Stimulated activated CD8-positive, alpha-beta memory T cell treated with anti-CD3 and anti-CD28 coated beads, Interleukin-7, amount 100 ng/mL, for 24 hours (primary cell): Measurements from ENCODE around the gene RPL28.
"Not testable (repeated sequence)": the region's sequence is repeated elsewhere in the genome, so short reads cannot be mapped to it uniquely, and the experiment has no call there.

Source experiments
- DNase-seq: peaks from one replicate; pipeline ENCODE4 v3.0.0-alpha.2; 2020; ENCODE audit warnings: low read depth

Gene RPL28

GRCh38 chr19:55392820-55393761 is 7.4 kb downstream of the RPL28 start:
- DNase-seq = no peak

DNA sequence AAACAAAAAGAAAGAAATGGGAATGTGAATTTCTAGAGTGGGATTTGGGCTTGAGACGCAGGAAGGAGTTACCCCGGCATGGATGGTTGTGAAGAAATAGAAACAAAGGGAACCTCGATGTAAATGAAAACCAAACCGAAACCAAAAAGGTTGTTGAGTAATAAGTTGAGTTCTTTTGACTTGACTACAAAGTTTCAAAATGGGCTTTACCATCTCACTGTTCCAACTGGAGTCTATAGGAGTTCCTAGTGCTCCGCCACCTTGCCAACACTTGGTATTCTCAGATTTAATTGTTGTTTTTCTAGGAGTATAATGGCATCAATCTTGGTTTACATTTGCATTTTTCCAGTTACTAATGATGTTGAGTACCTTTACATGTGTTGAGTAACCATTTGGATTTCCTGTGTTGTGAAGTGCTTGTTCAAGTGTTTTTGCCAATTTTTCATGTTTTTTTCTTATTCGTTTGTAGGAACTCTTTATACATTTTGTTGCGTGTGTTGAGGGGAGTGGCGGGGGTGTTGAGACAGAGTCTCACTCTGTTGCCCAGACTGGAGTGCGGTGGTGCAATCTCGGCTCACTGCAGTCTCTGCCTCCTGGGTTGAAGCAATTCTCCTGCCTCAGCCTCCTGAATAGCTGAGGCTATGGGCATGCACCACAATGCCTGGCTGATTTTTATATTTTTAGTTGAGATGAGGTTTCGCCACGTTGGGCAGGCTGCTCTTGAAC is 12.6 kb downstream of the RPL28 start:
- DNase-seq = no peak

- DNase-seq = no peak
Observed at GRCh38 chr19:55400281-55401087, 14.8 kb downstream of the RPL28 start.

DNA sequence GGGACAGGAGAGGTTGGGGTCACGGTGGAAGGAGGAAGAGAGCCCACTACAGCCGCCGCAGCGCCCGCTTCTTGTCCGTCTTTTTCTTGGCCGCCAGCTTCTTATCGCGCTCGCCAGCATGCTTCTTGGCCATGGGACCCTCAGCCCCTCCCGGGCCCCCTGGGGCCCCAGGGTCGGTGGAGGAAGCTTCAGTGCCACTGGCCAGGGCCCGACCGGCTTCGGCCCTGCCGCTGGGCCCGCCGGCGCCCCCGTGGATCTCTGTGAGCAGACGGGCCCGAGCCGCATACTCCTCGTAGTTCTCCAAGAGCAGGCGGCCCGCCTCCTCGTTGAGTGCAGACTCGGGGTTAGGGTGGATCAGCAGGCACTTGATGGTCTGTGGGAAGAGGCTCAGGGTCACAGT is 15.7 kb downstream of the RPL28 start:
- DNase-seq = not testable (repeated sequence)

DNA sequence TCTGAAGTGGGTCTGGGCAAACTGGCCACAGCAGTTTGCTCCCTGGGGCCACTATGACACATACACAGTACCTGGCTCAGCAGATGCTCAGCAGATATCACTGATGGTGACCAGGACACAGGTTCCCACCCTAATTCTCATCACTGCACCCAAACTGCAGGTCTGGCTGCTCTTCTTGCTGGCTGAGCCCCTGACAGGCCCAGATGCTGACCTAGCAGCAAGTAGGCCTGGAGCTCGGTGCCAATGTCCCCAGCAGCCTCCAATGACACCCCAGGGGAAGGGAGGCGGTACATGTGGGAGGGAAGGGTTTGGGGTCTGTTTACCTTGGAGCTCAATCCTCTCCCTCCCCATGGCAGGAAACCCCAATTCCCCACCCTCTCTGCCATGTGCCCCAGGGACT is 16.8 kb downstream of the RPL28 start:
- DNase-seq = no peak

- DNase-seq = no peak
Observed at GRCh38 chr19:55405638-55406037, 19.9 kb downstream of the RPL28 start.

DNA sequence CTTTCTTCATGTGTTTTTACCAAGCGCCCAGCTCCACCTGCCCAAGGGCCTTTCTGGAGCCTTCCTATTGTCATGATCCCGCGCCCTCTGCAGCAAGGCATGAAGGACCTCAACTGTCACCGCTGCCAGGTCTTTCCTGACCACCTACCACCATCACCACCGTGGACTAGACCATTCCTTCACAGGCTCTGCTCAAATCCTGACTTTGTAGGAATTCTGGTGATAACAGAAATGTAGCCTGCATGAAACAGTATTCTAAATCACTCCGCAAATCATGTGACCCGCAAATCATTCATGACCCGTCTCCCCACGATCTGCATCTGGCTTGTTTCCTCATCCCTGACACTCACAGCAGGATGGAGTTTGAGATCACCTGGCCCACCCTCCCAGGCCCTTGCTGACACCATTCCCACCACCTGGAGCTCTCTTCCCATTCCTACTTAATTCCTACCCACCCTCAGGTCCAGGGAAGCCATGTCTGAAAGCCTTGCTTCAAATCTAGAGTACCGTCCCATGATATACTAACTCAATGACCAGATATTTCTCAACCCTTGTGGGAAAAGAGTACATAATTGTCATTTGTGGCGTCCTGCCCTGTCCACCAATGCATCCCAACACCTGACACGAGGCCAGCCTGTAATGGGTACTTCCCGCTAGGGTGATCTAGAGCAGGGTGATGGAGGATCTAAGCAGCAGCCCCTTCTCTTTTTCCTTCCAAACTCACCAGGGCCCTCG is 20.5 kb downstream of the RPL28 start:
- DNase-seq = no peak

DNA sequence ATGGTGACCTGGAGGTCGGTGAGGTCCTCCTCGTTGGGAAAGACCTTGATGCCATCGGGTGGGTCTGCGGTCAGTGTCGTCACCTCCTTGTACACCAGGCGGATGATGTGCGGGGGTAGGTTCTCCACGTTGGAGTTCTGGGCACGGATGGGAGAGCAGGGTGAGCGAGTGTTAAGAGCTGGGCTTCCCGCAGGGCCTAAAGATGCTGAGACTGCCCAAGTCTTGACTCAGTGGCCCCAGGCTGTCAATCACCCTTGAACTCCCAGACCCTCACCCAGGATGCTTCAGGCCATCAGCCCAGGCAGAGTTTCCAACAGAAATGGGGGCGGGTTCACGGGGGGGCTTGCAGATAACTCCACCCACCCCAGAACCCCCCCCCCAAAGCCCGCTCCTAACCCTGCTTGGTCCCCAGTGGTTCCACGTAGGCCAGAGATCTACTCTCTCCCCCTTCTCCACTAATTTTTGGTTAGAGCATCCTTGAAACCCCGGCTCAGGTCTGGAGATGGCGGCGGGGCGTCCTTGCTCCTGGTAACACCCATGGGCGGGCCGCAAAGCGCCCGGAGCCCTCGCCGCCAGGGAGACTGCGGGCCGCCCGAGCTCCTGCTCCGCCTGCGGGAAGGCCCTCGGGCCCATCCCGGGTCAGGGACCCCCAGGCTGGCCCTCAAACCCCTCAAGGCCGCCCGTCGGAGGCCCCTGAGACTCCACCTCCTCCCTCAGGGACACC is 21.3 kb downstream of the RPL28 start:
- no peak for DNase-seq

DNA sequence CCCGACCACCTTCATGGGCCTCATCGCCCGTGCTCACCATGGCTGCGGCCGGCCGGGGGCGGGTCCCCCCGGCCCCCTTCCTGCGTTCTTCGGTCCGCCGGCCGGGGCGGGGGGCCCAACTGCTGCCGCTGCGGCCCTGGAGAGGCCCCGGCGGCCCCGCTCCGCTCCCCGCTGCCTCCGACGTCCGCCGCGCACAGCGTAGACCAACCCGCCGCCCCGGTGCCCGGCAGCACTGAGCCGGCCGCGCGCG is 21.7 kb downstream of the RPL28 start, which contains the start of gene UBE2S:
Gene UBE2S (minus strand): TSS at position 239 of the 250 bp plus-strand sequence. CDS start 199 bp downstream, at position 40.
- DNase-seq = not testable (repeated sequence)

DNA sequence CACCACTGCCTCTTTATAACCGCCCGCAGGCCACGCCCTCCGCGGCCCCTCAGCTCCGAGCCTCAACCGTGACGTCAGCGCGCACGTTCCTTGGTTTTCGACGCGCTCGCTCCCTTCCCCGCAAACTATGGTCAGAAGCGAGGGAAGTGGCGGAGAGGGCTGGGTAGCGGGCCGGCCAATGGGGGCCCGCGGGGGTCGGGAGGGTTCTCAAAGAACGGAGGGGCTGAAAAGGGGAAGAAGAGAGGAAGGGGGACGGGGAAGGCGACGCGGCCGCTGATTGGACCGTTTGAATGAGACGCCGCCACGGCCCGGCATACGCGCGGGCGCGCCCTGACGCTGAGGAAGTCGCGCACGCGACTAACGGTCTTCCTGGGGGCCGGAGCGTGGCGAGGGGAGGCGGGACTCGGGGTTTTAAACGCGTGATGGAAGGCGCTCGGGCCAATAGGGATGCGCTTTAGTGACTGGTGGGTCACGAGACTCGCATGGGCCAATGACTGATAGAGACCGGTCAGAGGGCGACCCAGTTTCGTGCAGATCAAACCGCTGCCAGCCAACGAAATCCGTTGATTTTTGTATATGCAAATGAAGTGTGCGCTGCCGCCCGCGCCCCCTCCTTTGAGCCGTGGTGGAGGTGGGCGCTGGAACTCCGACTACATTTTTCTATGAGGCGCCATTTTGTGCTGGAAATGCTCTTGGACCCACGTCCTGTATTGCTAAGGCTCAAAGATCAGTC is 22.2 kb downstream of the RPL28 start:
- DNase-seq = peak; percentile 93

GRCh38 chr19:55408533-55408872 is 22.8 kb downstream of the RPL28 start:
- DNase-seq = no peak

- not testable (repeated sequence) for DNase-seq
Observed at GRCh38 chr19:55409179-55409578, 23.4 kb downstream of the RPL28 start.

- no peak for DNase-seq
Observed at GRCh38 chr19:55410168-55410567, 24.4 kb downstream of the RPL28 start.

GRCh38 chr19:55418185-55418584 is 32.5 kb downstream of the RPL28 start:
- DNase-seq = no peak

DNA sequence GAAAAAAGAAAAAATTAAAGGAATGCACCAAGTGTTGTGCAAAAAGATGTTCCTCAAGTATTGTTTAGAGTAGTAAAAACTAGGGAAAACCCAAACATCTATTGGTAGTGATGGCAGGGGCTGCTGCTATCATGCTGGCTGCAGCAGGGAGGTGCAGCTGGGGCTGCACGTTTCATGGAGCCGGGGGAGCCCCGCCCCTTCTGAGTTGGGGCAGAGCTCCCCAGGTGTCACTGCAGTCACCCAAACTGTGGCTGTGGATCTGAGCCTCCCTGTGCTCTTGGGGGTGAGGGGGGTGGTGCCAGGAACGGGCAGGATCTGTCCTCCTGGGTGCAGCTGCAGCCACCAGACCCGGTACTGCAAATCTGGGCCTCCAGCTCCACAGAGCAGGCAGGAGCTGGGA is 33.4 kb downstream of the RPL28 start:
- DNase-seq = no peak

DNA sequence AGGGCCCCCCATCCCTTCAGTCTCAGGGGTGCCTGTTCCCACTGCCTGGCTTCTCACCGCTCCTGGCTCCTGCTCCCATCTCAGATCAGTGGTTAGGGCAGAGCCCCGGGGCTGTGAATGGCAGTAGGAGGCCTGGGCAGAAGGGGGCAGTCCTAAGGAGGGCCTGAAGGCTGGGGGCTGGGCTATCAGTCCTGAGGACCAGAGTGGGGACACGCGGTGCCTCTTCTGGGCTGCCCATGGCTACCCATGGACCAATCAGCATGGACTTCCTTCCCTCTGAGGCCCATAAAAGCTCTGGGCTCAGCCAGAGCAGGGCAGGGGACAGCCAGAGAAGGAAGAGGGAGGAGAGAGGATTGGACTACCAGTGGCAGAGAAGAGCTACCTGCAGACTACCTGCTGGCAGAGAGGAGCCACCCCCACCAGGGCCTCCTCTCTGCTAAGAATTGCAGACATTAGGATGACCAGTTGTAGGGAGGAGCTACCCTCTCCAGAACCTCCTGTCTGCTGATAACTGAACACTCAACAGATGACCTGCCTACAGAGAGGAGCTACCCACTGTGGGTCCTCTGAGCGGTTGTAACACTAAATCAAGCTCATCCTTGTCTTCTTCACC is 34.0 kb downstream of the RPL28 start:
- DNase-seq = no peak

DNA sequence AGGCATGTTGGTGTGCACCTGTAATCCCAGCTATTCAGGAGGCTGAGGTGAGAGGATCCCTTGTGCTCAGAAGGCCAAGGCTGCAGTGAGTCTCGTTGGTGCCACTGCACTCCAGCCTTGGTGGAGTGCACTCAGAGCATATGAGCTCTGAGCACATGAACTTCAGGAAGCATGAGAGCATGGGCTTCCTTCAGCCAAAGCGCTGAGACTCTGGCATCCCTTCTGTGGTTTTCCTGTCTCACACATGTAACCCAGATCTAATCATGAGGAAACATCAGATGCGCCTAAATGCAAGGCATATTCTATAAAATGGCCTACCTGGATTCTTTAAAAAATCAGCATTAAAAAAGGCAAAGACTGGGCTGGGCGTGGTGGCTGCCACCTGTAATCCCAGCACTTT is 35.5 kb downstream of the RPL28 start:
- not testable (repeated sequence) for DNase-seq

GRCh38 chr19:55423225-55424005 is 37.7 kb downstream of the RPL28 start:
- no peak for DNase-seq

GRCh38 chr19:55424518-55424917 is 38.8 kb downstream of the RPL28 start:
- no peak for DNase-seq
